ENCODE results near the gene KRT222. TPM values are rescaled to one million over a fixed set of nuclear protein-coding genes. Genes with fewer than 3 reads are reported as not detected.

KRT222 gene
- total RNA-seq, 2 experiments from 2014 or later, result not detected

DNA sequence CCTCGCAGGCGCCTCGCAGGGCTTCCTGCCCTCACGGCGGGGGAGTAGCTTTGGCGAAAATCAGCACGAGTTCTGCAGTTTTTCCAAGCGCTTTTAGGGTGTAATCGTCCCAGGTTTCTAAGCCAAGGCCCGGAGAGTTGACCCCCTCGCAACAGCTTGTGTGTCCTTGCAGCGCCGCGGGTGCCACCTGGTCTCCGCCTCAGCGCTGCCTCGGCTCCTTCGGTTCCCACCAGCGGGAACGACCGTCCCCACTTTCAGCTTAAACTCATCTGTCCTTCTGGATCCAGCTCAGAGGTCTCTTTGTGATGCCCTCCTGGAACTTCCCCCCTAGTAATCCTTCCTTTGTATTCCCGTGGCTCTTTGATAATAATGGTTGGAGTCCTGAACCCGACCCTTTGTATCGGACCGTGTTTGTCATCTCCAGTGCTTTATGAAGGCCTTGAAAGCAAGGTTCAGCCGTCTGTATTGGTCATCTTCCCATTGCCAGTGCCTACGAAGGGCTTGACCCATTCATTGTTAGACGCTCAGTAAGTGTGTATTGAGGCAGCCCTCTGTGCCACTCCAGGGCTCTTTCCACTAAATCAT lies 16.5 kb downstream of the KRT222 start:
- H3K9me3 Mint-ChIP-seq, result no peaks in the 10 kb centered on the region
- TF ChIP-seq, protein P1, sequence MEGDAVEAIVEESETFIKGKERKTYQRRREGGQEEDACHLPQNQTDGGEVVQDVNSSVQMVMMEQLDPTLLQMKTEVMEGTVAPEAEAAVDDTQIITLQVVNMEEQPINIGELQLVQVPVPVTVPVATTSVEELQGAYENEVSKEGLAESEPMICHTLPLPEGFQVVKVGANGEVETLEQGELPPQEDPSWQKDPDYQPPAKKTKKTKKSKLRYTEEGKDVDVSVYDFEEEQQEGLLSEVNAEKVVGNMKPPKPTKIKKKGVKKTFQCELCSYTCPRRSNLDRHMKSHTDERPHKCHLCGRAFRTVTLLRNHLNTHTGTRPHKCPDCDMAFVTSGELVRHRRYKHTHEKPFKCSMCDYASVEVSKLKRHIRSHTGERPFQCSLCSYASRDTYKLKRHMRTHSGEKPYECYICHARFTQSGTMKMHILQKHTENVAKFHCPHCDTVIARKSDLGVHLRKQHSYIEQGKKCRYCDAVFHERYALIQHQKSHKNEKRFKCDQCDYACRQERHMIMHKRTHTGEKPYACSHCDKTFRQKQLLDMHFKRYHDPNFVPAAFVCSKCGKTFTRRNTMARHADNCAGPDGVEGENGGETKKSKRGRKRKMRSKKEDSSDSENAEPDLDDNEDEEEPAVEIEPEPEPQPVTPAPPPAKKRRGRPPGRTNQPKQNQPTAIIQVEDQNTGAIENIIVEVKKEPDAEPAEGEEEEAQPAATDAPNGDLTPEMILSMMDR (IDR thresholded peaks at IDR 0.05), result no peak
- peaks cover 35% of the 10 kb centered on the region for H3K4me1 Mint-ChIP-seq (ENCODE audit: low read depth)
- intact Hi-C loops (cut with micrococcal nuclease), result no loop called here
- H3K27me3 Mint-ChIP-seq, result no peaks in the 10 kb centered on the region
- peaks cover 12% of the 10 kb centered on the region for H3K36me3 Mint-ChIP-seq (ENCODE audit: low read depth)
- ATAC-seq (peak; percentile 24), DNase-seq (no peak)
- H3K27ac Mint-ChIP-seq, result peak overlapping the region; percentile 92
- peak overlapping the region; percentile 81 for H3K4me3 Mint-ChIP-seq
- ChIA-PET POLR2A (interaction anchor here (0.6 to 3.3 kb wide), 15 partner anchors 8 to 200 kb away, joined by 3 to 19 read pairs (median 5); partner anchors contain the start of gene CCR7), CTCF (interaction anchor here (1.0 to 1.4 kb wide), 3 partner anchors 29 to 170 kb away, joined by 3 to 6 read pairs (median 4); no protein-coding TSS in a partner anchor)

DNA sequence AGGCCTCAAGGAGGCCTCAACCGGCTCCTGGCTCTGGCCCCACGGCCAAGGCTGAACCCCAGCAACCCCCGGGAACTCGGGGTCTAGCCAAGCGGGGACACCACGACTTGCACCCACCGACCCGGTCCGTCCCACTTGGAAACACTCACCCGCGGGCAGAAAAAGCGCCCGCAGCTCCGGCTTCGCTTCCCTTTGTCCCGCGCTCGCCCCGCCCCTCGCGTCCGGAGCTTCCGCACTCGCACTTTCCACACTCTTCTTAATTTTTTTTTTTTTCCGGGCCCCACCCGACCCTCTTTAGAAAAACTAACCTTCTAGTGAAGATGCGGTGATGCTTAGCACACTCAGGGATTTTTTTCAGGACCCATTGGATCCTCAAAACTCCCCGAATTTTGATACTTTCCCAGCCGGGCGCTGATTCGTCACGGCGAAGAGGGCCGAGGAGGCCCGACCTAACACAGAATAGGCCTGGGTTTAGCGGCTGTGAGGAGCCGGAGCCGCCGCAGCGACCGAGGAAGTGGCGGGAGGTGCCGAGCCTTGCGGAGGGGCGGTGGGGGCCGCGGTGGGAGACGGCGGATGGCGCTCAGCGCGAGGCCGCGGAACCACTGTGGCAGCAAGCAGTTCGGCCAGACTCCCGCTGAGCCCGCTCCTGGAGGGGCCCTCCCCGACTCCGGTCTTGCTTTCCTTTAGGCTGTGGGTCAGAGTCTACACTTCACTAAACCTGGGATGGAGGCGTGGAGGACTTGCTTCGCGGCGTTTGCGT lies 17.2 kb downstream of the KRT222 start, which contains the start of gene SMARCE1:
TSS of gene SMARCE1 (minus strand) at position 195 of the 760 bp plus-strand sequence. CDS start 2,016 bp downstream, outside the sequence.
- Mint-ChIP-seq H3K27me3 (no peaks in the 10 kb centered on the region), H3K4me3 (peak within 1 kb of the TSS; percentile 81), H3K4me1 (ENCODE audit: low read depth) (peaks cover 38% of the 10 kb centered on the region), H3K27ac (peak within 1 kb of the TSS; percentile 92), H3K36me3 (ENCODE audit: low read depth) (peaks cover 16% of the 10 kb centered on the region), H3K9me3 (no peaks in the 10 kb centered on the region)
- ChIA-PET POLR2A (interaction anchor here (0.6 to 3.3 kb wide), 21 partner anchors 9 to 201 kb away, joined by 3 to 19 read pairs (median 5); partner anchors contain the start of gene CCR7), CTCF (interaction anchor here (1.0 to 2.5 kb wide), 9 partner anchors 14 to 284 kb away, joined by 3 to 15 read pairs (median 6); no protein-coding TSS in a partner anchor)
- intact Hi-C loops (cut with micrococcal nuclease), result no loop called here
- TF ChIP-seq, protein P1 (IDR thresholded peaks at IDR 0.05), result no peak
- ATAC-seq (peak; percentile 74), DNase-seq (peak; percentile 70)

DNA sequence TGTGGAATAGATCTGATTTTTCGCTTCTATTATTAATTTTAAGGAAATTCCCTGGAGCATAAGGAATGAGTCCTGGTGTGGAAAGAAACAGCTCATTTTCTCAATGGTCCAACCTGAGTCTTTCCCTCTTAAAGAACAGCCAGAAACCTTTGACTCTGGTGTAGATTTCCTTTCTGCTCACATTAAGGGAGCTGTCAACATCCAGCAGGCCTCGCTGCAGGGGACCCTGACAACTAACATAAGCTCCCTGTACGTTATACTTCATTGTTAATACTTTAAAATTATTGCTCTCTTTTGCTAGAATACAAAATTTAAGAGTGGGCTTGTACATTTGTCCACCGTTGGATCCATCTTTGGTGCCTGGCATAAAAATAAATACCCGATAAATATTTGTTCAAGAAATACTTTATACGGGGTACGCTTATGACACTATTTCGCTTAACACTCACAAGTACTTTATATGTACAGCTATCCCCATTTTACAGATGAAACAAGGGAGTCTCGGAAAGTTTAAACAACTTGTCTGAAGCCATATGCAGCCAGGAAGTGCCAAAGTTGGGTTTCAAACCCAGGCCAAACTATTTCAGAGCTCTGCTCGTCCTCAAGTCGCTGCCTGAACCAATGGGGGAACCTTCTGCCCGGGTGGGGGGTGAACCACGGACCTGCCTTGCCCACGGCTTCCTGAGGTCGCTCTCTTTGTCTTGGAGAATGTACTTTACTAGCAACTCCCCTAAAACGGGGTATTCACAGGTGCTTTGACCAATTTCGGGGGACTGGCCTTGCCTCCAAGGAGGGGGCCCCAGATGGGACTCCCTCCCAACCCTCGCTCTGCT lies 18.0 kb downstream of the KRT222 start:
- Mint-ChIP-seq H3K4me3 (peak overlapping the region; percentile 81), H3K27me3 (no peaks in the 10 kb centered on the region), H3K9me3 (no peaks in the 10 kb centered on the region), H3K36me3 (ENCODE audit: low read depth) (peaks cover 22% of the 10 kb centered on the region), H3K4me1 (ENCODE audit: low read depth) (peaks cover 44% of the 10 kb centered on the region), H3K27ac (peak overlapping the region; percentile 92)
- ATAC-seq (peak; percentile 60), DNase-seq (peak; percentile 68)
- POLR2A ChIA-PET, result interaction anchor here (0.6 to 3.3 kb wide), 15 partner anchors 16 to 282 kb away, joined by 3 to 19 read pairs (median 4); partner anchors contain the start of genes GJD3 and TOP2A
- CTCF ChIA-PET, result interaction anchor here (0.7 to 2.5 kb wide), 12 partner anchors 14 to 1019 kb away, joined by 3 to 15 read pairs (median 6); partner anchors contain the start of gene GJD3
- TF ChIP-seq, protein P1 (IDR thresholded peaks at IDR 0.05), result peak; percentile 14
- intact Hi-C loops (cut with micrococcal nuclease), result no loop called here

DNA sequence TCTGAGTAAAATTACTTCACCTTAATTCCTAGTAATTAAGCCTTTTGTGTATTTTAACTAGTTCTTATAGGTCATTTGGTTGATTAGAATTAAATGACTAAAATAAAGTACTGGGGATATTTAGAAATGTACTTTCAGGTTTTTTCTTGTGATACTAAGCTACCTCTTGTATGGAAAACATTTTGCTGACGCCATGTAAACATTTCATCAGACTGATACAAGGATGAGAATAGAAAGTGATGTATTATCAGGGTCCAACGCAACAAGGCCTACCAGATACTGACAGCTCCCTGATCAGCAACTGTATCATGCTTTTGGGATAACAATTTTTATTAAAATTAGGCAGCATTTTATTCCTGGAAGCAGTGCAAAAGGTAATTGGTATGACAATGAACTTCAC lies 19.0 kb downstream of the KRT222 start:
- H3K4me3 Mint-ChIP-seq, result peak overlapping the region; percentile 81
- no peaks in the 10 kb centered on the region for H3K27me3 Mint-ChIP-seq
- CTCF ChIA-PET, result interaction anchor here (1.0 to 2.5 kb wide), 11 partner anchors 13 to 1020 kb away, joined by 3 to 15 read pairs (median 6); no protein-coding TSS in a partner anchor
- POLR2A ChIA-PET, result interaction anchor here (0.7 to 2.4 kb wide), 5 partner anchors 8 to 228 kb away, joined by 3 to 11 read pairs (median 4); partner anchors contain the start of gene TOP2A
- ATAC-seq, result no peak
- TF ChIP-seq, protein P1 (IDR thresholded peaks at IDR 0.05), result no peak
- H3K27ac Mint-ChIP-seq, result peak overlapping the region; percentile 25
- intact Hi-C loops (cut with micrococcal nuclease), result no loop called here
- DNase-seq, result no peak
- H3K36me3 Mint-ChIP-seq (ENCODE audit: low read depth), result peaks cover 29% of the 10 kb centered on the region
- H3K9me3 Mint-ChIP-seq, result no peaks in the 10 kb centered on the region
- peaks cover 48% of the 10 kb centered on the region for H3K4me1 Mint-ChIP-seq (ENCODE audit: low read depth)

All from activated CD8-positive, alpha-beta T cell treated with anti-CD3 and anti-CD28 coated beads for 36 hours (primary cell).